ENCODE data around the gene E2F3. TPM values are rescaled to one million over a fixed set of nuclear protein-coding genes. Genes with fewer than 3 reads are reported as not detected.

E2F3 gene
- total RNA-seq, 2 donors from 2014 or later, result 38.2 TPM

DNA sequence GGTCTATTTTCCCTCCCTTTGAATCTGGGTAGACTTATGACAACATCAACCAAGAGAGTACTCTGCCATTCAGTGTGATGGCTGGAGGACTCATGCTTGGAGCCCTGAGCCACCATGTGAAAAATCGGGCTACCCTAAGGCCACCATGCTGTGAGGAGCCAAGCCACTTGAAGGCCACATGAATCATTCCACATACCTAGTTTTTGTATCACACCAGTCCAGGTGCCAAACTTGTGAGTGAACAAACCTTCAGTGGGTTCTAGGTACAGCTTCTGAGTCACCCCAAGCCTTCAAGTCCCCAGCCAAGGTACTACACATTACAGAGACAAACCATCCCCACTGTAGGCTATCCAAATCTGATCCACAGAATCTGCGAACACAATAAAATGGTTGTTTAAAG is 37.4 kb upstream of the E2F3 start:
- no peaks in the 10 kb centered on the region for H3K36me3 ChIP-seq (ENCODE audit: control insufficient read depth, insufficient read depth, low read length)
- no peak overlapping the region for H3K27ac ChIP-seq (ENCODE audit: low read depth, low read length)
- H3K9me3 ChIP-seq (ENCODE audit: control insufficient read depth, low read length), result peaks cover 8% of the 10 kb centered on the region
- no peaks in the 10 kb centered on the region for H3K36me3 Mint-ChIP-seq (ENCODE audit: low read depth)
- DNase-seq, result no peak
- H3K9ac ChIP-seq (ENCODE audit: extremely low read depth, low read length, poor library complexity, severe bottlenecking), result no peak overlapping the region
- H3K9me3 Mint-ChIP-seq, result peaks cover 6% of the 10 kb centered on the region
- H3K4me3 Mint-ChIP-seq, result no peak overlapping the region
- WGBS, 2 experiments (ENCODE audit: insufficient coverage in 1 of 2, insufficient read length in 1 of 2), result 100% methylated on average over 1 to 2 of the region's 2 CpGs
- TF ChIP-seq, protein P1, sequence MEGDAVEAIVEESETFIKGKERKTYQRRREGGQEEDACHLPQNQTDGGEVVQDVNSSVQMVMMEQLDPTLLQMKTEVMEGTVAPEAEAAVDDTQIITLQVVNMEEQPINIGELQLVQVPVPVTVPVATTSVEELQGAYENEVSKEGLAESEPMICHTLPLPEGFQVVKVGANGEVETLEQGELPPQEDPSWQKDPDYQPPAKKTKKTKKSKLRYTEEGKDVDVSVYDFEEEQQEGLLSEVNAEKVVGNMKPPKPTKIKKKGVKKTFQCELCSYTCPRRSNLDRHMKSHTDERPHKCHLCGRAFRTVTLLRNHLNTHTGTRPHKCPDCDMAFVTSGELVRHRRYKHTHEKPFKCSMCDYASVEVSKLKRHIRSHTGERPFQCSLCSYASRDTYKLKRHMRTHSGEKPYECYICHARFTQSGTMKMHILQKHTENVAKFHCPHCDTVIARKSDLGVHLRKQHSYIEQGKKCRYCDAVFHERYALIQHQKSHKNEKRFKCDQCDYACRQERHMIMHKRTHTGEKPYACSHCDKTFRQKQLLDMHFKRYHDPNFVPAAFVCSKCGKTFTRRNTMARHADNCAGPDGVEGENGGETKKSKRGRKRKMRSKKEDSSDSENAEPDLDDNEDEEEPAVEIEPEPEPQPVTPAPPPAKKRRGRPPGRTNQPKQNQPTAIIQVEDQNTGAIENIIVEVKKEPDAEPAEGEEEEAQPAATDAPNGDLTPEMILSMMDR (conservative IDR thresholded peaks at IDR 0.05), result no peak
- H3K27me3 ChIP-seq (ENCODE audit: control insufficient read depth, insufficient read depth, low read length, poor library complexity, severe bottlenecking), result no peaks in the 10 kb centered on the region
- H3K4me1 ChIP-seq (ENCODE audit: control insufficient read depth, insufficient read depth, low read length), result peaks cover 15% of the 10 kb centered on the region
- H3K4me3 ChIP-seq (ENCODE audit: low read length), result no peak overlapping the region
- H3K4me1 Mint-ChIP-seq, result peaks cover 36% of the 10 kb centered on the region
- no peak overlapping the region for H3K27ac Mint-ChIP-seq
- H3K27me3 Mint-ChIP-seq (ENCODE audit: insufficient read depth), result no peaks in the 10 kb centered on the region

DNA sequence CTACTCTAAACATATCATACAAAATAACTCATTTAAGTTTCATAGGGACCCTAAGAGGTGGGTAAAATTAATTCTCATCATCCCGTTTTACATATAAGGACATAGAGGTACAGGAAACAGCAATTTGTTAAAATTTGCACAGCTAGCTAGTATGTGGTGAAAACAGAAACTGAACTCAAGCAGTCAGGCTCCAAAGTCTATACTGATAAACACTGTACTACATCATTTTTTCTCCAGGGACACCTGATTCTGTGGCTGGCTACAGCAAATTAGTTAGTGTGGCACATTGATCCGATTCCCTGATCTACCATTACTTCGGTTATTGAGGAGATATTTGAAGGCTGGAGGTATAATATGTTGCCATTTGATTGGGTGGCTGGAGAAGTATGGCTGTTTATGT is 36.2 kb upstream of the E2F3 start:
- Histone ChIP-seq H3K27ac (ENCODE audit: low read depth, low read length) (no peak overlapping the region), H3K4me1 (ENCODE audit: control insufficient read depth, insufficient read depth, low read length) (peaks cover 15% of the 10 kb centered on the region), H3K4me3 (ENCODE audit: low read length) (no peak overlapping the region), H3K36me3 (ENCODE audit: control insufficient read depth, insufficient read depth, low read length) (no peaks in the 10 kb centered on the region), H3K27me3 (ENCODE audit: control insufficient read depth, insufficient read depth, low read length, poor library complexity, severe bottlenecking) (no peaks in the 10 kb centered on the region), H3K9ac (ENCODE audit: extremely low read depth, low read length, poor library complexity, severe bottlenecking) (no peak overlapping the region), H3K9me3 (ENCODE audit: control insufficient read depth, low read length) (peaks cover 8% of the 10 kb centered on the region)
- WGBS, 2 experiments (ENCODE audit: insufficient coverage in 1 of 2, insufficient read length in 1 of 2), result 92 to 94% methylated on average over 2 to 3 of the region's 3 CpGs
- Mint-ChIP-seq H3K27ac (no peak overlapping the region), H3K9me3 (peaks cover 6% of the 10 kb centered on the region), H3K36me3 (ENCODE audit: low read depth) (no peaks in the 10 kb centered on the region), H3K4me1 (peaks cover 36% of the 10 kb centered on the region), H3K4me3 (no peak overlapping the region), H3K27me3 (ENCODE audit: insufficient read depth) (peaks cover 6% of the 10 kb centered on the region)
- TF ChIP-seq, protein P1 (conservative IDR thresholded peaks at IDR 0.05), result no peak
- DNase-seq, result no peak

DNA sequence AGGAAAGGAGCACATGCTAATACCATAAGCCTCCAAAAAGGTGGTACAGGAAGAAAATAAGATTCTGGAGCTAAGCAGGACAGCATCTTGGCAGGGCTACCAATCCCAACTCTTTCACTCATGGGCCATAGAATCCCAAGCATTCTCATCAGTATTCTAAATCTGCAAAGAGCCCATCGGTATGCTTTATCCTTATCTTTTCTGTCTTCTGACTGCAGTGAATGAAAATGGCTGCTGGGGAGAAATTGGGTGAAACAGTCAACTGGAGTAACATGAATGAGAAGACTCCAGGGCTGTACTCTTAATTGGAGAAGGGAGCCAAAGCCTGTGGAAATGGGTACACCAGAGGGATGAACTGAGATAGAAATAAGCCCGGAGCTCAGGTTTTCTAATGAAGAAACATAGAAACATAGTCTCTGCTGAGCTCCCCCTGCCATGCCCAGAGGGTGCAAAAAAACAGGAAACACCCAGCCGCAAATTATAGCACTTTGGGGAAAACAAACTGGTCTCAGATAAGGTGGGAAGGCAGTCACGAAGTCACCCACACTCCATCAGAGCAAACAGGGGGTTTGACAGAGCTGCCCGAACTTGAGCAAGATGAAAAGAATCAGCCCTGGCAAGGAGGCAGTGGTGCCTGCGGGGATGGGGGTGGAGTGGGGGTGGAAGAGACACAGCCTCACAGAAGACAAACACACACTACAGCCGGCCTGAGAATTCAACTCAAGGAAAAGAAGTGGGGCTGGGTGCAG is 35.4 kb upstream of the E2F3 start:
- H3K36me3 Mint-ChIP-seq (ENCODE audit: low read depth), result no peaks in the 10 kb centered on the region
- TF ChIP-seq, protein P1 (conservative IDR thresholded peaks at IDR 0.05), result no peak
- H3K36me3 ChIP-seq (ENCODE audit: control insufficient read depth, insufficient read depth, low read length), result no peaks in the 10 kb centered on the region
- no peak for DNase-seq
- H3K9ac ChIP-seq (ENCODE audit: extremely low read depth, low read length, poor library complexity, severe bottlenecking), result no peak overlapping the region
- no peaks in the 10 kb centered on the region for H3K27me3 ChIP-seq (ENCODE audit: control insufficient read depth, insufficient read depth, low read length, poor library complexity, severe bottlenecking)
- H3K4me3 Mint-ChIP-seq, result no peak overlapping the region
- H3K27ac Mint-ChIP-seq, result no peak overlapping the region
- no peak overlapping the region for H3K27ac ChIP-seq (ENCODE audit: low read depth, low read length)
- peaks cover 15% of the 10 kb centered on the region for H3K4me1 ChIP-seq (ENCODE audit: control insufficient read depth, insufficient read depth, low read length)
- H3K4me3 ChIP-seq (ENCODE audit: low read length), result no peak overlapping the region
- H3K4me1 Mint-ChIP-seq, result peaks cover 36% of the 10 kb centered on the region
- H3K9me3 Mint-ChIP-seq, result no peaks in the 10 kb centered on the region
- H3K9me3 ChIP-seq (ENCODE audit: control insufficient read depth, low read length), result peaks cover under 1% of the 10 kb centered on the region
- peaks cover 8% of the 10 kb centered on the region for H3K27me3 Mint-ChIP-seq (ENCODE audit: insufficient read depth)
- WGBS, 2 experiments (ENCODE audit: insufficient coverage in 1 of 2, insufficient read length in 1 of 2), result 79 to 84% methylated on average over 4 to 7 of the region's 7 CpGs
